OCI-LY3 (cell line): ENCODE results near the gene FGL2.
"Not testable (repeated sequence)": the region's sequence is repeated elsewhere in the genome, so short reads cannot be mapped to it uniquely, and the experiment has no call there.

Experiments
- H2AFZ ChIP-seq: fragments of 200-600, 300-600 bp; shearing (Covaris generic); 2 replicates; pipeline ENCODE4 v1.6.0; 2014; ENCODE audit warnings: antibody characterized with exemption, low read depth, low read length
- H3K27ac ChIP-seq: fragments of 200-600, 300-600 bp; sonication (generic); 2 replicates; pipeline ENCODE4 v1.5.1; 2014; ENCODE audit warnings: mild to moderate bottlenecking, low read length, moderate library complexity, mixed read lengths
- H3K27me3 ChIP-seq: fragments of 200-600, 300-600 bp; sonication (generic); 2 replicates; pipeline ENCODE4 v1.6.1; 2014; ENCODE audit warnings: low read depth, low read length, mixed read lengths
- H3K36me3 ChIP-seq: fragments of 200-600, 300-600 bp; sonication (generic); replicated peaks from 2 replicates; pipeline ENCODE3; 2014; ENCODE audit warnings: low read depth, low read length, mixed read lengths
- H3K4me1 ChIP-seq: fragments of 300-600, 200-600 bp; sonication (generic); 2 replicates; pipeline ENCODE4 v1.6.1; 2014; ENCODE audit warnings: low read length, mixed read lengths
- H3K4me2 ChIP-seq: fragments of 200-600, 300-600 bp; sonication (generic); 2 replicates; pipeline ENCODE4 v1.6.1; 2014; ENCODE audit warnings: low read length, mixed read lengths
- H3K4me3 ChIP-seq: fragments of 300-600, 200-600 bp; sonication (generic); 2 replicates; pipeline ENCODE4 v1.5.1; 2014; ENCODE audit warnings: antibody characterized with exemption, mild to moderate bottlenecking, low read length, moderate library complexity
- H3K79me2 ChIP-seq: fragments of 300-600, 200-600 bp; shearing (Covaris generic); 2 replicates; pipeline ENCODE4 v1.6.1; 2014; ENCODE audit warnings: mild to moderate bottlenecking, low read length, mixed read lengths
- H3K9ac ChIP-seq: fragments of 300-600, 200-600 bp; shearing (Covaris generic); 2 replicates; pipeline ENCODE4 v1.6.0; 2014; ENCODE audit warnings: mild to moderate bottlenecking, low read length, moderate library complexity
- H3K9me3 ChIP-seq: fragments of 200-600, 300-600 bp; shearing (Covaris generic); 2 replicates; pipeline ENCODE4 v1.6.1; 2014; ENCODE audit warnings: low read length, mixed read lengths; ENCODE audit not compliant: insufficient read depth
- H4K20me1 ChIP-seq: fragments of 200-600, 300-600 bp; sonication (generic); 2 replicates; pipeline ENCODE4 v1.6.1; 2016; ENCODE audit warnings: low read length, mixed read lengths; ENCODE audit not compliant: insufficient read depth
- EZH2phosphoT487 ChIP-seq: fragments of 200-600 bp; shearing (Covaris generic); IDR thresholded peaks from 2 replicates; pipeline ENCODE4 v1.6.1; 2018; ENCODE audit warnings: antibody characterized with exemption, mixed run types, low read depth
- TF ChIP-seq, protein P1 (sequence below): fragments of 200-600, 300-600 bp; sonication (generic); IDR thresholded peaks from 2 replicates; pipeline ENCODE4 v1.5.1; 2014; ENCODE audit warnings: antibody characterized with exemption, low read length, low read depth

FGL2 gene

DNA sequence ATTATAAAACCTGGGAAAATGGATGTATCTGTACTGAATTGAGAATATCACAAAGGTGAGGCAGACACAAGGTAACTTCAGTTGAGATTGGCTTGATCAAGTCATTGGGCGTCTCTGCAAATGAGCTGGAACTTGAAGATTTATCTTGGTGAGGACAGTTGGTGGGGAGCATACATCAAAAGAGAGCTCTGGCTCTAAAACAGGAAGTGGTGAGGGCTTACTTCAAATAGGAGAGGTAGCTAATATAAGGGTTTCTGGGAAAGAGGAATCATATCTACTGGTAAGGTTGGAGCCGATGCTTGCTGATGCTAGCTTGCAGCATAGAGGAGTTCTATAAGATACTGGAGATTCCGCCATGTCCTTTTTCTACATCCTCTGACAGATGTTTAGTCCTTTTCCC is 39.9 kb upstream of the FGL2 start:
- Histone ChIP-seq H3K4me3 (no peak overlapping the region), H3K27me3 (no peaks in the 10 kb centered on the region), H3K36me3 (no peaks in the 10 kb centered on the region), H3K9ac (no peak overlapping the region; the same call in 1 of the 2 replicates), H2AFZ (no peak overlapping the region), H3K4me1 (peaks cover 42% of the 10 kb centered on the region), H3K79me2 (no peaks in the 10 kb centered on the region), H3K9me3 (no peaks in the 10 kb centered on the region), H3K27ac (peak overlapping the region; percentile 38), H3K4me2 (peak overlapping the region; percentile 30), H4K20me1 (no peaks in the 10 kb centered on the region)
- TF ChIP-seq, protein P1, sequence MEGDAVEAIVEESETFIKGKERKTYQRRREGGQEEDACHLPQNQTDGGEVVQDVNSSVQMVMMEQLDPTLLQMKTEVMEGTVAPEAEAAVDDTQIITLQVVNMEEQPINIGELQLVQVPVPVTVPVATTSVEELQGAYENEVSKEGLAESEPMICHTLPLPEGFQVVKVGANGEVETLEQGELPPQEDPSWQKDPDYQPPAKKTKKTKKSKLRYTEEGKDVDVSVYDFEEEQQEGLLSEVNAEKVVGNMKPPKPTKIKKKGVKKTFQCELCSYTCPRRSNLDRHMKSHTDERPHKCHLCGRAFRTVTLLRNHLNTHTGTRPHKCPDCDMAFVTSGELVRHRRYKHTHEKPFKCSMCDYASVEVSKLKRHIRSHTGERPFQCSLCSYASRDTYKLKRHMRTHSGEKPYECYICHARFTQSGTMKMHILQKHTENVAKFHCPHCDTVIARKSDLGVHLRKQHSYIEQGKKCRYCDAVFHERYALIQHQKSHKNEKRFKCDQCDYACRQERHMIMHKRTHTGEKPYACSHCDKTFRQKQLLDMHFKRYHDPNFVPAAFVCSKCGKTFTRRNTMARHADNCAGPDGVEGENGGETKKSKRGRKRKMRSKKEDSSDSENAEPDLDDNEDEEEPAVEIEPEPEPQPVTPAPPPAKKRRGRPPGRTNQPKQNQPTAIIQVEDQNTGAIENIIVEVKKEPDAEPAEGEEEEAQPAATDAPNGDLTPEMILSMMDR = no peak
- TF ChIP-seq EZH2phosphoT487 = no peak

DNA sequence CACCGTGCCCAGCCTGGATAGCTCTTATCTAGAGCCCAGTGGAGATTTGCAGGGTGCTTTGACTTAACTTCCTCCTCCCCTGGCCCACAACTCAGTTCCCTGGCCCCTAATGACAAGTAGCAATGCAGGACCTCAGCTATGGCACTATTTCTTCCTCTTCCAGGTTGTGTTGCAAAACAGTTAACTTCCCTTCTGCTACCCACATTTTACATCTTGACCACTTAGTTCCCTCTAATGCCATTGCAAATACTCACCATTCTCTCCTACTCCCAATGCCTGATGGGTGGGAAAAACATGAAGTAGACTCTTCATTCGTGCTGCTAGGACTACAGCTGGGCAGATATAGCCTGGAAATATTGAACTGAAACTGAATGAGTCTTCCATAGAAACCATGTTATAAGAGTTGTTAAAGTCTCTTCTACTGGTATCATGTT is 39.1 kb upstream of the FGL2 start:
- Histone ChIP-seq H2AFZ (no peak overlapping the region), H3K9me3 (no peaks in the 10 kb centered on the region), H3K4me1 (peaks cover 39% of the 10 kb centered on the region), H3K4me3 (no peak overlapping the region), H3K4me2 (peak overlapping the region; percentile 30), H3K27ac (peak overlapping the region; percentile 38), H3K9ac (no peak overlapping the region), H4K20me1 (no peaks in the 10 kb centered on the region), H3K36me3 (no peaks in the 10 kb centered on the region), H3K27me3 (no peaks in the 10 kb centered on the region), H3K79me2 (no peaks in the 10 kb centered on the region)
- TF ChIP-seq, protein P1 = no peak
- no peak for TF ChIP-seq EZH2phosphoT487

DNA sequence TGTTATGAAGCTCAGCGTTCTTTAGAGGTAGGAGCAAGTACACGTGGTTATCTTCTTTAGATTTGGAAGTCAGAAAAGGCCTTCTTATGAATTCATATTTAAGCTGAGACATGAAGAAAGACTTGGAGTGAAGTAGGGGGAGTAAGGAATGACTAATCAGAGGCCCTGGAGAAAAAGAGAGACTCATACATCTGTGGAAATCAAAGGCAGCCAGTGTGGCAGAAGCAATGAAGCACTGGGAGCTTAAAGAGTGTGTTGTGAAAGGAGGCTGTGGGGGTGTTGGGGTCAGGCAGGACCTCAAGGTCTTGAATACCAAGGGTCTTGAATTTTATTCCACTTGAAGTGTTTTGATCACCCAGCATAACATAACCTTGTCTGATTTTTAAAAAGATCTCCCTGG is 35.7 kb upstream of the FGL2 start:
- H3K27me3 ChIP-seq = no peaks in the 10 kb centered on the region
- H3K4me2 ChIP-seq = no peak overlapping the region
- H3K27ac ChIP-seq = no peak overlapping the region

DNA sequence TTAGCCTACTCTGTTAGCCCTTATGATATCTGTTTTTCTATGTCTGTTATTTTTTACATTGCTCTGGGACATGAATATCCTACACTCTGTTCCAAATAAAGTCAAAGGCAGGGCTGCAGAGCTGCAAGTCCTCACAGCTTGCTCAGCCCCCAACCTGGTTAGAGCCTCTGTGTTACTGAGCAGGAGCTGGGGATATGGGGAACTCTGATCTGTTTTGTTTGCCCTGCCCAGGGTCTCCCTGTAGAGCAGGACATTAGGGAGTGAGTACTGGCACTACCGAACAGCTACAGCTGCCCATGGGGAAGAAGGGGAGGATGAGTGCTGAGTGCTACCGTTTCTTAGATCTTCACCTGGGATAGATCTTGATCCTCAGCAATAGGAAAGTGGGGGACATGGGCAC is 32.8 kb upstream of the FGL2 start:
- Histone ChIP-seq H3K27me3 (no peaks in the 10 kb centered on the region), H3K27ac (no peak overlapping the region), H4K20me1 (no peaks in the 10 kb centered on the region), H3K4me2 (no peak overlapping the region), H3K9me3 (peaks cover 14% of the 10 kb centered on the region; the same call in 1 of the 2 replicates), H3K79me2 (no peaks in the 10 kb centered on the region), H3K36me3 (peaks cover 9% of the 10 kb centered on the region), H3K4me1 (no peaks in the 10 kb centered on the region), H3K4me3 (no peak overlapping the region), H3K9ac (no peak overlapping the region), H2AFZ (no peak overlapping the region)
- TF ChIP-seq, protein P1 = no peak
- no peak for TF ChIP-seq EZH2phosphoT487

More for the DNA sequence above, 35.7 kb upstream of the FGL2 start:
- Histone ChIP-seq H4K20me1 (no peaks in the 10 kb centered on the region), H3K9me3 (peaks cover 9% of the 10 kb centered on the region; the same call in 1 of the 2 replicates), H3K36me3 (peaks cover 3% of the 10 kb centered on the region), H3K4me1 (peaks cover 18% of the 10 kb centered on the region), H3K4me3 (no peak overlapping the region), H2AFZ (no peak overlapping the region), H3K9ac (no peak overlapping the region), H3K79me2 (no peaks in the 10 kb centered on the region)
- no peak for TF ChIP-seq EZH2phosphoT487
- TF ChIP-seq, protein P1 = no peak

DNA sequence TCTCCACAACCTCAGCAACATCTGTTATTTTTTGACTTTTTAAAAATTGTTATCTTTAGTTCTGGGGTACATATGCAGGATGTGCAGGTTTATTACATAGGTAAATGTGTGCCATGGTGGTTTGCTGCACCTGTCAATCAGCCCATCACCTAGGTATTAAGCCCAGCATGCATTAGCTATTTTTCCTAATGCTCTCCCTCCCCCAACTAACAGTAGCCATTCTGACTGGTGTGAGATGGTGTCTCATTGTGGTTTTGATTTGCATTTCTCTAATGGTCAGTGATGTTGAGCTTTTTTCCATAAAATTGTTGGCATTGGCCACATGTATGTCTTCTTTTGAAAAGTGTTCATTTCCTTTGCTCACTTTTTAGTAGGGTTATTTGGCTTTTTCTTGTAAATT is 29.2 kb upstream of the FGL2 start:
- not testable (repeated sequence) for H3K79me2 ChIP-seq, H2AFZ ChIP-seq, H3K36me3 ChIP-seq, H3K4me1 ChIP-seq, H3K27ac ChIP-seq, H3K4me2 ChIP-seq, H3K4me3 ChIP-seq, H4K20me1 ChIP-seq, H3K27me3 ChIP-seq, H3K9ac ChIP-seq
- H3K9me3 ChIP-seq = peaks cover 14% of the 10 kb centered on the region; the same call in 1 of the 2 replicates
